Upper lobe of left lung (tissue), 4 donors: Measurements from ENCODE around the gene ADIPOR2.

ENCODE experiments used
- CTCF ChIP-seq, 6 experiments: fragments of 450-650 bp in 4 of 6; fragments of 200-600 bp in 2 of 6; sonication (generic) in 2 of 6; IDR thresholded peaks; one replicate each; pipeline ENCODE4 v1.5.1; 2016 to 2019; ENCODE audit warnings: antibody characterized with exemption in 6 of 6
- EP300 ChIP-seq, 4 donors: sonication (generic); formaldehyde crosslinking; IDR thresholded peaks; one replicate each; pipeline ENCODE4 v1.5.1; 2017; ENCODE audit warnings: antibody characterized with exemption in 4 of 4, control low read depth in 2 of 4

GRCh38 chr12:1642513-1642912 is 48.4 kb upstream of the ADIPOR2 start:
- TF ChIP-seq CTCF (IDR thresholded peaks at IDR 0.05) (no peak), EP300 (IDR thresholded peaks at IDR 0.05) (no peak)
